ENCODE results near the gene LYPD6B. TPM values are rescaled to one million over a fixed set of nuclear protein-coding genes. Genes with fewer than 3 reads are reported as not detected.

The LYPD6B gene
- total RNA-seq, 6 experiments from 2014 or later, result 18.3 to 91.5 (median 23.2) TPM

GRCh38 chr2:149080971-149081370 is 42.5 kb downstream of the LYPD6B start:
- Mint-ChIP-seq H3K4me3 (no peak overlapping the region), H3K4me1 (ENCODE audit: low read depth) (peaks cover 81% of the 10 kb centered on the region)

GRCh38 chr2:149082079-149082478 is 43.6 kb downstream of the LYPD6B start:
- TF ChIP-seq, protein P1, sequence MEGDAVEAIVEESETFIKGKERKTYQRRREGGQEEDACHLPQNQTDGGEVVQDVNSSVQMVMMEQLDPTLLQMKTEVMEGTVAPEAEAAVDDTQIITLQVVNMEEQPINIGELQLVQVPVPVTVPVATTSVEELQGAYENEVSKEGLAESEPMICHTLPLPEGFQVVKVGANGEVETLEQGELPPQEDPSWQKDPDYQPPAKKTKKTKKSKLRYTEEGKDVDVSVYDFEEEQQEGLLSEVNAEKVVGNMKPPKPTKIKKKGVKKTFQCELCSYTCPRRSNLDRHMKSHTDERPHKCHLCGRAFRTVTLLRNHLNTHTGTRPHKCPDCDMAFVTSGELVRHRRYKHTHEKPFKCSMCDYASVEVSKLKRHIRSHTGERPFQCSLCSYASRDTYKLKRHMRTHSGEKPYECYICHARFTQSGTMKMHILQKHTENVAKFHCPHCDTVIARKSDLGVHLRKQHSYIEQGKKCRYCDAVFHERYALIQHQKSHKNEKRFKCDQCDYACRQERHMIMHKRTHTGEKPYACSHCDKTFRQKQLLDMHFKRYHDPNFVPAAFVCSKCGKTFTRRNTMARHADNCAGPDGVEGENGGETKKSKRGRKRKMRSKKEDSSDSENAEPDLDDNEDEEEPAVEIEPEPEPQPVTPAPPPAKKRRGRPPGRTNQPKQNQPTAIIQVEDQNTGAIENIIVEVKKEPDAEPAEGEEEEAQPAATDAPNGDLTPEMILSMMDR (IDR thresholded peaks at IDR 0.05), result no peak
- peaks cover 11% of the 10 kb centered on the region for H3K36me3 Mint-ChIP-seq (ENCODE audit: low read depth)
- no peak for DNase-seq
- H3K4me3 Mint-ChIP-seq, result no peak overlapping the region
- peaks cover 2% of the 10 kb centered on the region; the same call in 1 of the 2 replicates for H3K27me3 Mint-ChIP-seq (ENCODE audit: insufficient read depth)
- peaks cover 71% of the 10 kb centered on the region for H3K4me1 Mint-ChIP-seq (ENCODE audit: low read depth)
- no peaks in the 10 kb centered on the region for H3K9me3 Mint-ChIP-seq
- H3K27ac Mint-ChIP-seq, result 0 out of 2 replicates have a peak overlapping the region, but pooled peaks have one; percentile 3

More at GRCh38 chr2:149080971-149081370, 42.5 kb downstream of the LYPD6B start:
- TF ChIP-seq, protein P1 (IDR thresholded peaks at IDR 0.05), result no peak
- DNase-seq, result no peak
- Mint-ChIP-seq H3K36me3 (ENCODE audit: low read depth) (peaks cover 11% of the 10 kb centered on the region), H3K9me3 (no peaks in the 10 kb centered on the region), H3K27me3 (ENCODE audit: insufficient read depth) (peaks cover 2% of the 10 kb centered on the region; the same call in 1 of the 2 replicates), H3K27ac (no peak overlapping the region; the same call in 1 of the 2 replicates)

DNA sequence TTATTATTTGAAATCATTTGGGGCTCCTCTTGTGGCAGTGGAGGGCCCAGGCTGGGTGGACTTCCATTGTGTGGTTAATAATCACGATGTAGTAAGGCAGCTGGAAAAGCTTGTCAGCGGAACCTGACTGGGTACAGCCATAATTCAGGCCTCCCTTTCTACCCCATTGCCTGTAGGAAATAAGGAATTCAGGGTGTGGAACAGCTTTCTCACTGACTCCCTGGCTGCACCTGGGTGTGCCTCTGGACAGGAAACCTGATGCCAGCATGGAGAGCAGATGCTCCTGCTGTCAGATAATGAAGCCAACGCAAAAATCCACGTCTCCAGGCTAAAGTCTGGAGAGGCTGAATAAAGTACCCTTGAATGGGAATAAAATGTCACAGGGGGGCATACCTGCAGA is 44.2 kb downstream of the LYPD6B start:
- Mint-ChIP-seq H3K4me3 (no peak overlapping the region), H3K9me3 (no peaks in the 10 kb centered on the region), H3K4me1 (ENCODE audit: low read depth) (peaks cover 67% of the 10 kb centered on the region), H3K36me3 (ENCODE audit: low read depth) (peaks cover 11% of the 10 kb centered on the region), H3K27me3 (ENCODE audit: insufficient read depth) (peaks cover 2% of the 10 kb centered on the region; the same call in 1 of the 2 replicates), H3K27ac (no peak overlapping the region)
- no peak for DNase-seq
- TF ChIP-seq, protein P1 (IDR thresholded peaks at IDR 0.05), result no peak

DNA sequence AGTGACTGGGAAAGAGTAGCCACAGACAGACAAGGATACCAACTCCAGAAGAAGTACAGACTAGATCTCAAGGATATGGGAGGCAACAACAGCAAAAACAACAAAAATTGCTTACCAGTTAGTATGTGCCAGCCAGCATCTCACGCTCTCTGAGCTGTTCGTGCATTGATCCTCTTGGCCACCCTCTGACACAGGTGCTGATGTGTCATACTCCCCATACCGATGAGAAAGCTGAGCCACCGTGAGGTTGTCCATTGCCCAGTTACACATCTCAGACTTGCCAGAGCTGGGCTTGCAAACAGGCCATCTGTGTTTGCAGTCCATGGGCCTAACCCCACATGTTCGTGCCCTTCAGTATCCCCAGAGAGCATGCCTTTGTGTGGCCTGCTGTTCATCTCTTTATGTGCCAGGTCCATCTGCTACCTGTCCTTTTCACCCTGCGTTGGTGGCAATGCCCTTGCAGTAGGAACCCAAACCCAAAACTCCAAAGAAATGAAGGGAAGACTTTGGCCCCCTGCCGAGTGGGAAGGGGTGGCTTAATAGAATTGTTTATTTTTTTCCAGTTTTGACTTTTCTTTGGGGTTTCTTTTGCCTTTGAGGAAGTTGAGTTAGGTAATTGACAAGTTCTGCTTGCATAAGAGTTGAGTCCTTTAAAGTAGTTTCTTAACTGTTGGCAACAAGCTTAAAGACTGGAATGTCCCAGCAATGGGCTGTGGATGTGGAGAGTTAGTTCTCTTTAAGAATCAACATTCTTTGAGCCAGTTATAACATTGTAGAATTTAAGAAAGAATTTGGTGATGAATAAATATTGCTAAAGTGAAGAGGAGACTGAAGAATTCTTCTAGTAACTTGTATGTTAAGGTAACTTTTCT is 46.7 kb downstream of the LYPD6B start:
- Mint-ChIP-seq H3K36me3 (ENCODE audit: low read depth) (peaks cover 9% of the 10 kb centered on the region), H3K4me1 (ENCODE audit: low read depth) (peaks cover 73% of the 10 kb centered on the region), H3K4me3 (no peak overlapping the region), H3K27ac (no peak overlapping the region; the same call in 1 of the 2 replicates), H3K27me3 (ENCODE audit: insufficient read depth) (peaks cover 2% of the 10 kb centered on the region; the same call in 1 of the 2 replicates), H3K9me3 (no peaks in the 10 kb centered on the region)
- TF ChIP-seq, protein P1 (IDR thresholded peaks at IDR 0.05), result no peak
- peak; percentile 20 for DNase-seq

GRCh38 chr2:149087751-149088150 is 49.3 kb downstream of the LYPD6B start:
- H3K36me3 Mint-ChIP-seq (ENCODE audit: low read depth), result peaks cover 9% of the 10 kb centered on the region
- TF ChIP-seq, protein P1 (IDR thresholded peaks at IDR 0.05), result peak; percentile 78
- no peaks in the 10 kb centered on the region for H3K9me3 Mint-ChIP-seq
- H3K27ac Mint-ChIP-seq, result no peak overlapping the region
- peaks cover 78% of the 10 kb centered on the region for H3K4me1 Mint-ChIP-seq (ENCODE audit: low read depth)
- peaks cover 2% of the 10 kb centered on the region for H3K27me3 Mint-ChIP-seq (ENCODE audit: insufficient read depth)
- no peak for DNase-seq
- H3K4me3 Mint-ChIP-seq, result no peak overlapping the region

Measured in HFFc6 (cell line).